ENCODE data around the gene MTAP. TPM values are rescaled to one million over a fixed set of nuclear protein-coding genes. Genes with fewer than 3 reads are reported as not detected.

The MTAP gene
- total RNA-seq, 4 donors from 2014 or later: 23.2 to 31.4 (median 29.1) TPM

- Histone ChIP-seq H3K27me3 (peaks cover 99% of the 10 kb centered on the region), H3K9me3 (peaks cover 0 to 25% (median 0%) of the 10 kb centered on the region in 3 donors), H3K4me1 (peaks cover 0 to 53% (median 19%) of the 10 kb centered on the region in 3 donors), H3K4me3 (no peak overlapping the region), H3K27ac (no peak overlapping the region), H3K36me3 (no peaks in the 10 kb centered on the region)
- 14 to 15% methylated on average over 8 to 15 of the region's 15 CpGs for WGBS, 2 donors (ENCODE audit: low coverage in 1 of 2)
- TF ChIP-seq POLR2AphosphoS5 (IDR thresholded peaks at IDR 0.05) (no peak), EP300 (IDR thresholded peaks at IDR 0.05) (no peak), POLR2A (IDR thresholded peaks at IDR 0.05) (no peak), CTCF (IDR thresholded peaks at IDR 0.05) (no peak)
- no peak for ATAC-seq
Measured at GRCh38 chr9:21966140-21966851, 163.9 kb downstream of the MTAP start.

- H3K4me1 ChIP-seq: peaks cover 0 to 53% (median 19%) of the 10 kb centered on the region in 3 donors
- H3K27ac ChIP-seq: no peak overlapping the region
- 10 to 14% methylated on average over 8 to 12 of the region's 19 CpGs for WGBS, 2 donors (ENCODE audit: low coverage in 1 of 2)
- ATAC-seq: no peak
- H3K27me3 ChIP-seq: peaks cover 99% of the 10 kb centered on the region
- no peak overlapping the region for H3K4me3 ChIP-seq
- H3K36me3 ChIP-seq: no peaks in the 10 kb centered on the region
- TF ChIP-seq POLR2AphosphoS5 (IDR thresholded peaks at IDR 0.05): no peak
- TF ChIP-seq EP300 (IDR thresholded peaks at IDR 0.05): no peak
- no peak for TF ChIP-seq CTCF (IDR thresholded peaks at IDR 0.05)
- TF ChIP-seq POLR2A (IDR thresholded peaks at IDR 0.05): no peak
- H3K9me3 ChIP-seq: peaks cover 0 to 23% (median 0%) of the 10 kb centered on the region in 3 donors
Measured at GRCh38 chr9:21967169-21967568, 164.7 kb downstream of the MTAP start.

- Histone ChIP-seq H3K27me3 (peaks cover 99% of the 10 kb centered on the region), H3K27ac (no peak overlapping the region), H3K4me1 (peaks cover 0 to 53% (median 19%) of the 10 kb centered on the region in 3 donors), H3K9me3 (peaks cover 0 to 18% (median 0%) of the 10 kb centered on the region in 3 donors), H3K4me3 (no peak overlapping the region), H3K36me3 (no peaks in the 10 kb centered on the region)
- no peak for ATAC-seq
- TF ChIP-seq CTCF (IDR thresholded peaks at IDR 0.05) (no peak), EP300 (IDR thresholded peaks at IDR 0.05) (no peak), POLR2AphosphoS5 (IDR thresholded peaks at IDR 0.05) (no peak), POLR2A (IDR thresholded peaks at IDR 0.05) (no peak)
- WGBS, 2 donors (ENCODE audit: low coverage in 1 of 2): 13 to 21% methylated on average over 8 to 10 of the region's 10 CpGs
Measured at GRCh38 chr9:21967702-21968101, 165.3 kb downstream of the MTAP start.

GRCh38 chr9:21968331-21969010, 166.0 kb downstream of the MTAP start:
- Histone ChIP-seq H3K4me1 (peaks cover 0 to 53% (median 19%) of the 10 kb centered on the region in 3 donors), H3K9me3 (peaks cover 0 to 17% (median 0%) of the 10 kb centered on the region in 3 donors), H3K4me3 (no peak overlapping the region), H3K27ac (no peak overlapping the region), H3K27me3 (peaks cover 100% of the 10 kb centered on the region), H3K36me3 (no peaks in the 10 kb centered on the region)
- no peak for ATAC-seq
- TF ChIP-seq EP300 (IDR thresholded peaks at IDR 0.05) (no peak), POLR2A (IDR thresholded peaks at IDR 0.05) (no peak), CTCF (IDR thresholded peaks at IDR 0.05) (no peak), POLR2AphosphoS5 (IDR thresholded peaks at IDR 0.05) (no peak)
- WGBS, 2 donors (ENCODE audit: low coverage in 1 of 2): 4 to 11% methylated on average over 3 to 11 of the region's 41 CpGs
